ENCODE data around the gene APOA4. TPM values are rescaled to one million over a fixed set of nuclear protein-coding genes. Genes with fewer than 3 reads are reported as not detected.

The APOA4 gene
- not detected in 2 replicates for total RNA-seq

GRCh38 chr11:116823031-116823843, at the start of gene APOA4:
TSS of gene APOA4 (minus strand) at chr11:116823304. CDS start at chr11:116823191, 113 bp downstream.

GRCh38 chr11:116837231-116838091, 14.4 kb upstream of the APOA4 start, which contains the start of gene APOA1:
TSS of gene APOA1 (minus strand) at chr11:116837622. CDS start at chr11:116837387, 235 bp downstream.

GRCh38 chr11:116829525-116830183, 6.5 kb upstream of the APOA4 start, which contains the start of gene APOC3:
TSS of gene APOC3 (plus strand) at chr11:116829907. CDS start at chr11:116830583, 676 bp downstream.

GRCh38 chr11:116791813-116792143, 31.3 kb downstream of the APOA4 start, which contains the start of gene APOA5:
TSS of gene APOA5 (minus strand) at chr11:116791879. CDS start at chr11:116791860, 19 bp downstream.

GRCh38 chr11:116787786-116788486, 35.2 kb downstream of the APOA4 start, which contains the start of gene ZPR1:
TSS of gene ZPR1 (minus strand) at chr11:116788023. CDS start at chr11:116787990, 33 bp downstream.

GRCh38 chr11:116772443-116773202, 50.5 kb downstream of the APOA4 start, which contains the start of gene BUD13:
TSS of gene BUD13 (minus strand) at chr11:116772987. CDS start at chr11:116772964, 23 bp downstream.

Other genes starting within 250 kb of the APOA4 start
- 3.7 and 9.3 TPM in 2 replicates for gene BUD13, start 50.3 kb downstream of the APOA4 start, total RNA-seq
- 25.9 and 54.7 TPM in 2 replicates for gene ZPR1, start 35.3 kb downstream of the APOA4 start, total RNA-seq
- gene APOA5, start 31.4 kb downstream of the APOA4 start, total RNA-seq: not detected in 2 replicates
- gene APOC3, start 6.6 kb upstream of the APOA4 start, total RNA-seq: not detected in 2 replicates
- gene APOA1, start 14.3 kb upstream of the APOA4 start, total RNA-seq: 6.9 and 27.4 TPM in 2 replicates

Measured in pericardium fibroblast (primary cell).